Measurements from ENCODE around the gene PAH.

PAH gene

DNA sequence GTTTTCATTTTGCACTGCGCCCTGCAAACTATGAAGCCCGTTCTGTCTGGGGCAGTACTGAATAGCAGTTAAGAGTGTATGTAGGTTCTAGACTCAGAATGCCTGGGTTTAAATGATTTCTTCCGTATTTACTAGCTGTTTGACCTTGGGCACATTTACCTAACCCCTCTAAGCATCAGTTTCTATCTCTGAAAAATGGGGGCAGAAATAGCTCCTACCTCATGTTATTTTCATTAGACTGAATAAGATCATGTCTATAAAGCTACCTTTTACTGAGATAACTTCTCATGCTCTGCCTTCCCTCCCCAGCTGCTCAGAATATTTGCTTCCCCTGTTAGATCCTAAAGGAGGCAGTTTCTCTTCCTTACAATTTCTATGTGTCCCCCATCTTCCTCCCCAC lies 5.7 kb downstream of the PAH start:
- H3K4me1 ChIP-seq (ENCODE audit: control insufficient read depth, insufficient read depth, low read length), result no peaks in the 10 kb centered on the region
- H3K4me3 ChIP-seq (ENCODE audit: low read length), result no peak overlapping the region
- no peaks in the 10 kb centered on the region for H3K27me3 ChIP-seq (ENCODE audit: control insufficient read depth, insufficient read depth, low read length)
- no peaks in the 10 kb centered on the region for H3K36me3 ChIP-seq (ENCODE audit: insufficient read depth, low read length)
- no peaks in the 10 kb centered on the region for H3K9me3 ChIP-seq (replicated peaks; ENCODE audit: low read length)
- H3K9ac ChIP-seq (ENCODE audit: low read depth, low read length), result no peak overlapping the region
- no peak overlapping the region for H3K4me2 ChIP-seq (ENCODE audit: low read length)

GRCh38 chr12:102910792-102911191 lies 6.3 kb downstream of the PAH start:
- no peak overlapping the region for H3K9ac ChIP-seq (ENCODE audit: low read depth, low read length)

DNA sequence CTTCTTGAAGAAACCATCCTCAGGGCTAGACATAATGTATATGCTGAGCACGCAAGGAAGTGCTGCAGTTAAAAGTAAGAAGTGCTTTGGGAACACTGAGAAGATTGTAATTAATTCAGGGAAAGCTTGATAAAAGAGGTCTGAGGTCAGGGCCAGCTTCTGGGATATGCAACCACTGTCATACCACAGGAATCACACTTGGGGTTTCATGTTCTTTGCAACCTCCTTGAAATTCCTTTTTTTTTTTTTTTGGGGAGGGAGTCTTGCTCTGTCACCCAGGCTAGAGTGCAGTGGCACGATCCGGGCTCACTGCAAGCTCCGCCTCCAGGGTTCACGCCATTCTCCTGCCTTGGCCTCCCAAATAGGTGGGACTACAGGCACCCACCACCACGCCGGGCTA lies 6.9 kb downstream of the PAH start:
- no peak overlapping the region for H3K4me2 ChIP-seq (ENCODE audit: low read length)
- no peaks in the 10 kb centered on the region for H3K36me3 ChIP-seq (ENCODE audit: insufficient read depth, low read length)
- H3K27me3 ChIP-seq (ENCODE audit: control insufficient read depth, insufficient read depth, low read length), result no peaks in the 10 kb centered on the region
- no peaks in the 10 kb centered on the region for H3K9me3 ChIP-seq (replicated peaks; ENCODE audit: low read length)
- H3K4me1 ChIP-seq (ENCODE audit: control insufficient read depth, insufficient read depth, low read length), result no peaks in the 10 kb centered on the region
- no peak overlapping the region for H3K9ac ChIP-seq (ENCODE audit: low read depth, low read length)
- no peak overlapping the region for H3K4me3 ChIP-seq (ENCODE audit: low read length)

More at GRCh38 chr12:102910792-102911191, 6.3 kb downstream of the PAH start:
- H3K27me3 ChIP-seq (ENCODE audit: control insufficient read depth, insufficient read depth, low read length), result no peaks in the 10 kb centered on the region
- H3K36me3 ChIP-seq (ENCODE audit: insufficient read depth, low read length), result no peaks in the 10 kb centered on the region
- H3K4me1 ChIP-seq (ENCODE audit: control insufficient read depth, insufficient read depth, low read length), result no peaks in the 10 kb centered on the region
- no peak overlapping the region for H3K4me2 ChIP-seq (ENCODE audit: low read length)
- H3K9me3 ChIP-seq (replicated peaks; ENCODE audit: low read length), result no peaks in the 10 kb centered on the region
- H3K4me3 ChIP-seq (ENCODE audit: low read length), result no peak overlapping the region

DNA sequence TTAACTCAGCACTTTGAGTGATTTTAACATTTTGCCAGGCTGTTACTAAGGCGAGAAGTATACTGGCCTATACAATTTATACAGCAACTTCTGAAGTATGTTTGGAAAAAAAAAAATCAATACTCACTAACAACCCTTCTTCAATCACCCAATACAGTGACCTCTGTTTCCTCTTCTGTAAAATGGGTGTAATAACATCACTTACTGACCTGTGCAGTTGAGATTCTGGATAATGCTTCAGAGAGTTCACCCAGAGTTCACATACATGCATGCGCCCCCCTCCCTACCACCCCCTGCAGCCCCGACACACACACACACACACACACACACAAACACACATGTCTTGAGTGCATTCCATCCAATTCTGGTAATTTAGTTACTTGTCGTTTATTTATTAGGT lies 9.1 kb downstream of the PAH start:
- Histone ChIP-seq H3K4me2 (ENCODE audit: low read length) (no peak overlapping the region), H3K9ac (ENCODE audit: low read depth, low read length) (no peak overlapping the region), H3K27me3 (ENCODE audit: control insufficient read depth, insufficient read depth, low read length) (no peaks in the 10 kb centered on the region), H3K4me1 (ENCODE audit: control insufficient read depth, insufficient read depth, low read length) (no peaks in the 10 kb centered on the region), H3K36me3 (ENCODE audit: insufficient read depth, low read length) (no peaks in the 10 kb centered on the region), H3K9me3 (replicated peaks; ENCODE audit: low read length) (no peaks in the 10 kb centered on the region), H3K4me3 (ENCODE audit: low read length) (no peak overlapping the region)

GRCh38 chr12:102905229-102905628 lies 11.8 kb downstream of the PAH start:
- H3K4me3 ChIP-seq (ENCODE audit: low read length), result no peak overlapping the region
- H3K4me2 ChIP-seq (ENCODE audit: low read length), result no peak overlapping the region
- no peaks in the 10 kb centered on the region for H3K27me3 ChIP-seq (ENCODE audit: control insufficient read depth, insufficient read depth, low read length)
- no peak overlapping the region for H3K9ac ChIP-seq (ENCODE audit: low read depth, low read length)
- no peaks in the 10 kb centered on the region for H3K36me3 ChIP-seq (ENCODE audit: insufficient read depth, low read length)
- no peaks in the 10 kb centered on the region for H3K4me1 ChIP-seq (ENCODE audit: control insufficient read depth, insufficient read depth, low read length)
- no peaks in the 10 kb centered on the region for H3K9me3 ChIP-seq (replicated peaks; ENCODE audit: low read length)

- no peaks in the 10 kb centered on the region for H3K9me3 ChIP-seq (replicated peaks; ENCODE audit: low read length)
- H3K4me1 ChIP-seq (ENCODE audit: control insufficient read depth, insufficient read depth, low read length), result no peaks in the 10 kb centered on the region
- no peak overlapping the region for H3K9ac ChIP-seq (ENCODE audit: low read depth, low read length)
- no peak overlapping the region for H3K4me2 ChIP-seq (ENCODE audit: low read length)
- no peak overlapping the region for H3K4me3 ChIP-seq (ENCODE audit: low read length)
- no peaks in the 10 kb centered on the region for H3K36me3 ChIP-seq (ENCODE audit: insufficient read depth, low read length)
- H3K27me3 ChIP-seq (ENCODE audit: control insufficient read depth, insufficient read depth, low read length), result no peaks in the 10 kb centered on the region
Observed at GRCh38 chr12:102903337-102904007, 13.6 kb downstream of the PAH start.

DNA sequence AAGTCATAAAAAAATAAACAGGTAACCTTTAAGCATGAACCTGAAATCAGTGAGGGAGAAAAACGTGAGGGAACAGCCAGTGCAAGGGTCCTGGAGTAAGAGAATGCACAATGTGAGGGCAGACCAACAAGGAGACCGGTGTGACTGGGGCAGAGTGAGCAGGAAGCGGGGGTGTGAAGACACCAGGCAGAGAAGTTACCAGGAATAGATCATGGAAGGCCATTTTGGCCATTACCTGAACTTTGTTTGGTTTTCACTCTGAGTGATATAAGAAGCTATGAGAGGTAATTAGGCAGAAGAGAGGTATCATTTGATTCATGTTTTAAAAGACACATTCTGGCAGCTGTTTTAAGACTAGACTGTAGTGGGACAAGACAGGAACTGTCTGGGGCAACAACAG lies 15.0 kb downstream of the PAH start:
- Histone ChIP-seq H3K9ac (ENCODE audit: low read depth, low read length) (no peak overlapping the region), H3K4me2 (ENCODE audit: low read length) (no peak overlapping the region), H3K36me3 (ENCODE audit: insufficient read depth, low read length) (no peaks in the 10 kb centered on the region), H3K4me1 (ENCODE audit: control insufficient read depth, insufficient read depth, low read length) (no peaks in the 10 kb centered on the region), H3K9me3 (replicated peaks; ENCODE audit: low read length) (no peaks in the 10 kb centered on the region), H3K27me3 (ENCODE audit: control insufficient read depth, insufficient read depth, low read length) (no peaks in the 10 kb centered on the region), H3K4me3 (ENCODE audit: low read length) (no peak overlapping the region)

- Histone ChIP-seq H3K4me2 (ENCODE audit: low read length) (no peak overlapping the region), H3K4me1 (ENCODE audit: control insufficient read depth, insufficient read depth, low read length) (no peaks in the 10 kb centered on the region), H3K27me3 (ENCODE audit: control insufficient read depth, insufficient read depth, low read length) (no peaks in the 10 kb centered on the region), H3K9me3 (replicated peaks; ENCODE audit: low read length) (no peaks in the 10 kb centered on the region), H3K9ac (ENCODE audit: low read depth, low read length) (no peak overlapping the region), H3K4me3 (ENCODE audit: low read length) (no peak overlapping the region), H3K36me3 (ENCODE audit: insufficient read depth, low read length) (no peaks in the 10 kb centered on the region)
Observed at GRCh38 chr12:102900389-102900788, 16.7 kb downstream of the PAH start.

- Histone ChIP-seq H3K36me3 (ENCODE audit: insufficient read depth, low read length) (no peaks in the 10 kb centered on the region), H3K4me3 (ENCODE audit: low read length) (no peak overlapping the region), H3K4me2 (ENCODE audit: low read length) (no peak overlapping the region)
Observed at GRCh38 chr12:102896067-102896466, 21.0 kb downstream of the PAH start.

GRCh38 chr12:102891756-102892155 lies 25.3 kb downstream of the PAH start:
- no peaks in the 10 kb centered on the region for H3K9me3 ChIP-seq (replicated peaks; ENCODE audit: low read length)
- no peak overlapping the region for H3K4me3 ChIP-seq (ENCODE audit: low read length)
- H3K9ac ChIP-seq (ENCODE audit: low read depth, low read length), result no peak overlapping the region
- no peaks in the 10 kb centered on the region for H3K4me1 ChIP-seq (ENCODE audit: control insufficient read depth, insufficient read depth, low read length)
- no peaks in the 10 kb centered on the region for H3K27me3 ChIP-seq (ENCODE audit: control insufficient read depth, insufficient read depth, low read length)
- H3K4me2 ChIP-seq (ENCODE audit: low read length), result no peak overlapping the region
- no peaks in the 10 kb centered on the region for H3K36me3 ChIP-seq (ENCODE audit: insufficient read depth, low read length)

More at GRCh38 chr12:102896067-102896466, 21.0 kb downstream of the PAH start:
- no peak overlapping the region for H3K9ac ChIP-seq (ENCODE audit: low read depth, low read length)
- H3K27me3 ChIP-seq (ENCODE audit: control insufficient read depth, insufficient read depth, low read length), result no peaks in the 10 kb centered on the region
- H3K4me1 ChIP-seq (ENCODE audit: control insufficient read depth, insufficient read depth, low read length), result no peaks in the 10 kb centered on the region
- no peaks in the 10 kb centered on the region for H3K9me3 ChIP-seq (replicated peaks; ENCODE audit: low read length)

GRCh38 chr12:102888511-102888910 lies 28.5 kb downstream of the PAH start:
- no peaks in the 10 kb centered on the region for H3K27me3 ChIP-seq (ENCODE audit: control insufficient read depth, insufficient read depth, low read length)
- no peaks in the 10 kb centered on the region for H3K36me3 ChIP-seq (ENCODE audit: insufficient read depth, low read length)
- no peaks in the 10 kb centered on the region for H3K4me1 ChIP-seq (ENCODE audit: control insufficient read depth, insufficient read depth, low read length)
- H3K4me3 ChIP-seq (ENCODE audit: low read length), result no peak overlapping the region
- no peak overlapping the region for H3K9ac ChIP-seq (ENCODE audit: low read depth, low read length)
- no peaks in the 10 kb centered on the region for H3K9me3 ChIP-seq (replicated peaks; ENCODE audit: low read length)
- H3K4me2 ChIP-seq (ENCODE audit: low read length), result no peak overlapping the region
